Measurements from ENCODE around the gene HDAC7. TPM values are rescaled to one million over a fixed set of nuclear protein-coding genes. Genes with fewer than 3 reads are reported as not detected.

Gene HDAC7
- total and polyA plus RNA-seq, 5 donors from 2014 or later = 14.0 to 163 (median 15.4) TPM

DNA sequence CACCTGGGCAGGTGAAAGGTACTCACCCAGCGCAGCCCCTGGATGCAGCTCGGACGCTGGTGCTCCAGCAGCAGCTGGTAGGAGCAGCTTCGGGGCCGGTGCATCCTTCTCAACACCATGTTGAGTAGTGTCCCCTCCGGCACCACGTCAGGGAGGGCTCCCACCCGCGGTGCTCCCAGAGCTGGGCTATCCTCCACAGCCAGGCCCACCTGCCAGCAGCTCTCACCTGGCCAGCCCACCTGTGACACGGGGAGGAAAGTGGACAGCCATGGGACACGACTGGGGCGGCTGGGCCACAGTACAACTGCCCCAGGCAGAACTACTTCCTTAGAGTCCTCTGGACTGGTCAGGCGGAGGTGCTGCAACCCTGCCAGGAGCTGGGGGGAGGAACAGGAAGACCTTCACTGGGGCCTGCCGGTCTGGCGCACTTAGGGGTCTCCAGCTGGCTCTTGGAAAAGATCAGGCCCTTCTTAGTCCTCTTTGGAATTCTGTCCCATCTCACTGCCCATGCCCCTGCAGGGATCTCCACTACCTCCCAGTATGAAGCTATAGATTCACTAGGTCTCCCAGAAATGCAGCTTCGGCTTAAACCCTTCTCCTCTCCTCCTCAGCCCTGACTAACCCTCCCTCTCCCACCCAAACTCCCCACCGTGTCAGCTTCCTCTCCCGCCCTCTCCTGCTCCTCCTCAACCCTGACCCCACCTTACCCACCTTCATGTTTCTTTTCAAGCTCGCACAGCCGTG lies 61.7 kb downstream of the HDAC7 start:
- no peaks in the 10 kb centered on the region for H3K36me3 Mint-ChIP-seq
- peaks cover 0 to 2% (median 0%) of the 10 kb centered on the region in 7 donors for H3K9me3 Mint-ChIP-seq
- peak overlapping the region; percentile 37 to 58 (median 56) for H3K4me3 Mint-ChIP-seq
- peaks cover 26% of the 10 kb centered on the region for H3K4me1 ChIP-seq (ENCODE audit: control insufficient read depth, insufficient read depth, low read length, poor library complexity, severe bottlenecking)
- H3K4me3 ChIP-seq (ENCODE audit: low read depth, low read length) = no peak overlapping the region
- H3K27ac Mint-ChIP-seq = peak overlapping the region in 1 of 3 donors; percentile 5
- no peaks in the 10 kb centered on the region for H3K36me3 ChIP-seq (ENCODE audit: control insufficient read depth, insufficient read depth, low read length)
- peaks cover 4% of the 10 kb centered on the region for H3K27me3 Mint-ChIP-seq
- no peaks in the 10 kb centered on the region for H3K9me3 ChIP-seq (ENCODE audit: control insufficient read depth in 2 of 2, low read length in 2 of 2)
- H3K4me1 Mint-ChIP-seq = peaks cover 6 to 40% (median 16%) of the 10 kb centered on the region in 4 donors
- ATAC-seq (ENCODE audit: low read depth in 2 of 2) (no peak), DNase-seq (no peak)
- no peak overlapping the region for H3K27ac ChIP-seq (ENCODE audit: insufficient read depth, low read length, poor library complexity, severe bottlenecking)
- no peaks in the 10 kb centered on the region for H3K27me3 ChIP-seq (ENCODE audit: control insufficient read depth, insufficient read depth, low read length)

DNA sequence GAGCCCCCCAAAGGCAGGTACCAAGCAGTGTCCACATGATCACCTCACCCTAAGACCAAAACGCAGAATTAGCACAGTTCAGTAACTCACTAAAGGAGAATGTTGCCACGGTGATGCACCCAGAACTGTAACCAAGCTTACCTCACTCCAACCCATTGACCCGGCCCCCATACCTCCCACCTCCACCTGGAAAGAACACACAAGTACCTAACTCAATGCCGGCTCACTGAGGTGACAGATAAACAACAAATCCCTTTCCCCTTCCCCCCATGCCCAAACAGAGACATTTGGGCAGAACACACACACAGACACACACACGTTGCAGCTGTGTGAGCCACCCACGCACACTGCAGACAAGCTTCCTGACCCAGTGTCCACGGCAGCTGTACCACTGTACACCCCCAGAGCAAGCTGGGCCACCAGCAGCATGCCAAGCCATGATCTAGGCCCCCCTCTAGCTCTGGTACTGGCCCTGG lies 62.3 kb downstream of the HDAC7 start:
- H3K4me3 Mint-ChIP-seq = peak overlapping the region in 3 of 4 donors; percentile 1 to 24 (median 13)

DNA sequence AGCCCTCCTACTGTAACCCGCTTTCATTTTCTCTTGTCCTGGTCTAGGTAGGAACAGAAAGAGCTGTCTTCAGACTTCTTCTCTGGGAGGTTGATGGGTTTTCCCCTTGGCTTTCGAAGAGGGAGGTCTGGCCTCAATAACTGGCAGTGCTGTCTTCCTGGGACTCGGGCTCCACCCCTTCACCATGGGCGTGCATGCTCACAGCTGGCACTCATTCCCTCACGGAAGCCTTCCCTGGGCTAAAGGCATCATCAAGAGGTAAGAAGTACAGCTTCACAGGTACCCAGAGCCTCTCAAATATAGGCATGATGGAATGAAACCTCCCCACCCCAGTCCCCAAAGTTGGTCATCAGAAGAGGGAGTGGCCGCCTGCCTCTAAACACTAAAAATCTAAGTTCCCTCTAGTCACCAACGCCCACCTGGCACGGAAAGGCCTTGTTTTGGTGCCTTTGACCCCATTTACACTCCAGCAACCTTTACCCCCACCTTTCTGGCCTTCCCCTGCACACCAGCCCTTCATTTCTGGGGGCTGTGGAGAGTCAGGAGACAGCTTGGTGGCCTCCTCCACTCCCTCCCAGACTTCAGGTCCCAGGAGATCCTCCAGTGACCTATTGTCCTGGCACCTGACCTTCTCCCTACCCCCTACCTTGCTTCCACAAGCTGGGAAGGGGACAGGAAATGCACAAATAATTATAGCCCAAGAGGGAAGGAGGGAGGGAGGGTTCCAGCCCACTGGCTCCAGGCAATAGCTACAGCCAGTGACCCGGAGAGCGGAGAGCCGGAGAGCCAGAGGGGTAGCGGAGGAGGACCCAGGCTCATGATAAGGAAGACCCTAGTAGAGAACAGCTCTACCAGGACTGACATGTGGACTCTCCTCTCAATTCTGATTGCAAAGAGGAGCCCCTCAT lies 63.8 kb downstream of the HDAC7 start:
- no peaks in the 10 kb centered on the region for H3K27me3 ChIP-seq (ENCODE audit: control insufficient read depth, insufficient read depth, low read length)
- H3K36me3 ChIP-seq (ENCODE audit: control insufficient read depth, insufficient read depth, low read length) = no peaks in the 10 kb centered on the region
- DNase-seq = peak in 1 of 3 donors; percentile 44
- peaks cover 6 to 38% (median 16%) of the 10 kb centered on the region in 4 donors for H3K4me1 Mint-ChIP-seq
- peak overlapping the region; percentile 8 to 89 (median 31) for H3K27ac Mint-ChIP-seq
- H3K9me3 Mint-ChIP-seq = peaks cover 0 to 2% (median 0%) of the 10 kb centered on the region in 7 donors
- H3K4me1 ChIP-seq (ENCODE audit: control insufficient read depth, insufficient read depth, low read length, poor library complexity, severe bottlenecking) = peaks cover 26% of the 10 kb centered on the region
- H3K4me3 Mint-ChIP-seq = peak overlapping the region in 2 of 4 donors; percentile 4 to 39
- no peak overlapping the region for H3K27ac ChIP-seq (ENCODE audit: insufficient read depth, low read length, poor library complexity, severe bottlenecking)
- no peaks in the 10 kb centered on the region for H3K36me3 Mint-ChIP-seq
- H3K4me3 ChIP-seq (ENCODE audit: low read depth, low read length) = peak overlapping the region; percentile 38
- peaks cover 4% of the 10 kb centered on the region for H3K27me3 Mint-ChIP-seq
- no peak for ATAC-seq (ENCODE audit: low read depth in 2 of 2)
- H3K9me3 ChIP-seq (ENCODE audit: control insufficient read depth in 2 of 2, low read length in 2 of 2) = no peaks in the 10 kb centered on the region

More for the DNA sequence above, 62.3 kb downstream of the HDAC7 start:
- Histone ChIP-seq H3K36me3 (ENCODE audit: control insufficient read depth, insufficient read depth, low read length) (no peaks in the 10 kb centered on the region), H3K9me3 (ENCODE audit: control insufficient read depth in 2 of 2, low read length in 2 of 2) (no peaks in the 10 kb centered on the region), H3K27me3 (ENCODE audit: control insufficient read depth, insufficient read depth, low read length) (no peaks in the 10 kb centered on the region), H3K4me3 (ENCODE audit: low read depth, low read length) (no peak overlapping the region), H3K27ac (ENCODE audit: insufficient read depth, low read length, poor library complexity, severe bottlenecking) (no peak overlapping the region), H3K4me1 (ENCODE audit: control insufficient read depth, insufficient read depth, low read length, poor library complexity, severe bottlenecking) (peaks cover 26% of the 10 kb centered on the region)
- H3K9me3 Mint-ChIP-seq = peaks cover 0 to 2% (median 0%) of the 10 kb centered on the region in 7 donors
- H3K4me1 Mint-ChIP-seq = peaks cover 6 to 40% (median 16%) of the 10 kb centered on the region in 4 donors
- H3K27ac Mint-ChIP-seq = peak overlapping the region in 1 of 3 donors; percentile 5
- ATAC-seq (ENCODE audit: low read depth in 2 of 2) = no peak
- no peaks in the 10 kb centered on the region for H3K36me3 Mint-ChIP-seq
- H3K27me3 Mint-ChIP-seq = peaks cover 4% of the 10 kb centered on the region
- DNase-seq = no peak

DNA sequence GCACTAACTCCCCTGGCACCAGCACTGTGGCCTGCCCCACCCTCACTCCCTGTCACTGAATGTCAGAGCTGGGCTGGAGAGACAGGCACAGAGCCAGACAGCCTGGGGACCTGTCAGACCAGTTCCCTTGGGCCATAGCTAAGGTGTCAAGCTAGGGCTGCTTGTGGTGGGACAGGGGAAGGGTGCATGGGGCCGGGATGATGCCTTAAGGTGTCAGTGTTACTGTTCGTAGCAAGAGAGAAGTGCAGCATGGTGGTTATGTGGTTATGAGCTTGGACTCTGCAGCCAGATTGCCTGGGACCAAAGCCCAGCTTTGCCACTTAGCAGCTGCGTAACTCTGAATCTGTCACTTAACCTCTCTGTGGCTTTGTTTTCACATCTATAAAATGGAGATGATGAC lies 64.8 kb downstream of the HDAC7 start:
- H3K27me3 Mint-ChIP-seq = peaks cover under 1% of the 10 kb centered on the region

DNA sequence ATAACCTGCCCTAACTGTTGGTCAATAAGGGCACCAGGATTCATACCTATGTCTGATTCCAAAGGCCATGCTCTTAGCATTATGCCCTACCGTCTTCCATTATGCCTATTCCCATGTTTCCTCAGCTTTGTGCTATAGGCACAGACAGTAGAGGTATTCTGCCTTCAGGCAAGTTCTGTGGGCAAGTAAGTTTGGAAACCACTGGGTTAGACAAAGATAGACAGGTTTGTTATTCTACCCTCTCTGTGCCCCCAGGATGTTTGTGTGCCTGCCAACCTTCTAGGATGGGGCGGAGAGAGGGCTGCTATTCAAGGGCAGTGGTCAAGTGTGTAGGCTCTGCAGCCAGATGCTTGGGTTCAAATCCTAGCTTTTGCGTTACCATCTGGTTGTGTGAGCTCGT lies 65.6 kb downstream of the HDAC7 start:
- Histone ChIP-seq H3K4me1 (ENCODE audit: control insufficient read depth, insufficient read depth, low read length, poor library complexity, severe bottlenecking) (peaks cover 18% of the 10 kb centered on the region), H3K36me3 (ENCODE audit: control insufficient read depth, insufficient read depth, low read length) (no peaks in the 10 kb centered on the region), H3K4me3 (ENCODE audit: low read depth, low read length) (no peak overlapping the region), H3K27ac (ENCODE audit: insufficient read depth, low read length, poor library complexity, severe bottlenecking) (no peak overlapping the region), H3K27me3 (ENCODE audit: control insufficient read depth, insufficient read depth, low read length) (no peaks in the 10 kb centered on the region), H3K9me3 (ENCODE audit: control insufficient read depth in 2 of 2, low read length in 2 of 2) (no peaks in the 10 kb centered on the region)
- no peaks in the 10 kb centered on the region for H3K36me3 Mint-ChIP-seq
- ATAC-seq (ENCODE audit: low read depth in 2 of 2) = no peak
- peaks cover 6 to 34% (median 16%) of the 10 kb centered on the region in 4 donors for H3K4me1 Mint-ChIP-seq
- H3K4me3 Mint-ChIP-seq = no peak overlapping the region
- no peak for DNase-seq
- H3K9me3 Mint-ChIP-seq = peaks cover 0 to 2% (median 0%) of the 10 kb centered on the region in 7 donors
- H3K27me3 Mint-ChIP-seq = no peaks in the 10 kb centered on the region
- H3K27ac Mint-ChIP-seq = no peak overlapping the region

More for the DNA sequence above, 64.8 kb downstream of the HDAC7 start:
- H3K4me1 ChIP-seq (ENCODE audit: control insufficient read depth, insufficient read depth, low read length, poor library complexity, severe bottlenecking) = peaks cover 26% of the 10 kb centered on the region
- no peaks in the 10 kb centered on the region for H3K9me3 ChIP-seq (ENCODE audit: control insufficient read depth in 2 of 2, low read length in 2 of 2)
- Mint-ChIP-seq H3K9me3 (peaks cover 0 to 2% (median 0%) of the 10 kb centered on the region in 7 donors), H3K27ac (no peak overlapping the region), H3K36me3 (no peaks in the 10 kb centered on the region), H3K4me3 (no peak overlapping the region), H3K4me1 (peaks cover 6 to 38% (median 16%) of the 10 kb centered on the region in 4 donors)
- no peak overlapping the region for H3K27ac ChIP-seq (ENCODE audit: insufficient read depth, low read length, poor library complexity, severe bottlenecking)
- no peaks in the 10 kb centered on the region for H3K27me3 ChIP-seq (ENCODE audit: control insufficient read depth, insufficient read depth, low read length)
- ATAC-seq (ENCODE audit: low read depth in 2 of 2) (no peak), DNase-seq (no peak)
- peak overlapping the region; percentile 38 for H3K4me3 ChIP-seq (ENCODE audit: low read depth, low read length)
- no peaks in the 10 kb centered on the region for H3K36me3 ChIP-seq (ENCODE audit: control insufficient read depth, insufficient read depth, low read length)

DNA sequence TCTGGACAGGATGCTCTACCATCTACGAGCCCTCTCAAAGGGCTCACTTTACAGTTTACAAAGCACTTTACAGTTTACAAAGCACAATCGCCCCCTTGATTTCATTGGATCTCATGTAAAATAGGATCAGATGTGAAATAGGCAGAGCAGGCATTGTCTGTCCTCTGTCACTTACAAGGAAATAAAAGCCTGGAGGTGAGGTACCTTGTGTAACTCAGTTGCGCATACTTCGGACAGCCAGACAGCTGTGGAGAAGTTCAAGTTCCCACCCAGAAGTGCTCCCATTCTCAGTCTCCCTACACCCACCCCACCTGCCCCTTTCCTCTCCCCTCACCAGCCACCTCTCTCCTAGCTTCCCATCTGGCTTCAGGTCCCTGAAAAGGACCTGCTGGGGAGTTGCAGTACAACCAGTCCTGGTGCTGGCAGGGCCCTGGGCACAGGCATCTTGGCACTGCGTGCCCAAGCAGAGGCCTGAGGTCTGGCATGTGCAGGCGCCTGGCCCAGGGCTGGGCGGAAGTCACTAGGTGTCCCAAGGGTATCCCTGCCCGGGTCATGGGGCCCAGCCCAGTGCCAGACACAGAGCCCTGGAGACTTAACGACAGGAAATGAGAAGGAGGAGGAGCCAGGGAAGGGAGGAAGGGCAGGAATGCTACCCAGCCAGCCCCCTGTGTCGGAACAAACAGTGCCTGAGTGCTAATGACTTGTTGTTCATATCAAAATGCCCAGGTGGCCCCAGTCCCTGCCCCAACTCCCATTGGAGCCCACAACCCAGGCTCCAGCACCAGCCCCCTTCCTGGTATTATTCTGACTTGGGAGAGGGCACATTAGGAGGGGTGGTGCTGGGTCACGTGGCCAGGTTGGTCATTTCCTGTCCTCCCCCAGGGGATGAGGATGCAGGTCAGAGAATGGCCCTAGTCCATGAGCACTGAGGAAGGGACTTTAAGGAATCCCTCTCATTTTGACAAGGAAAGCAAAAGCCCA lies 66.4 kb downstream of the HDAC7 start:
- H3K27me3 Mint-ChIP-seq = no peaks in the 10 kb centered on the region

DNA sequence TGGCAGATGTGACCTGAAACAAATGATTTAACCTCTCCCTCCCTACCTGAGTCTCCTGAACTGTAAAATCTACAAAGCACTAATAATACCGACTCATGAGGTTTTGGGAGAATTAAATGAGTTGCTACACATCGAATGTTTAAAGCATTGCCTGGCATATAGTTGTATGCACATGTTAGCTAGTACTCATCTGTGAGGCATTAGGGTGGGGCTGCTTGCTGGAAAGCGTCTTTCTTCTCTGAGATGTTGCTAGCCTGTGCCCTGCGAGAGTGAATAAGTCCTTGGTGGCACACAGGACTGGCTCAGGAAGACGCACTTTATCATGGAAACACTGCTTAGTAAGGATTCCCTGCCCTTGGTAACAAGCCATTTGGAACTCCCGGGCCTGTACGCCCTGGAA lies 67.2 kb downstream of the HDAC7 start:
- Histone ChIP-seq H3K4me1 (ENCODE audit: control insufficient read depth, insufficient read depth, low read length, poor library complexity, severe bottlenecking) (peaks cover 9% of the 10 kb centered on the region), H3K27ac (ENCODE audit: insufficient read depth, low read length, poor library complexity, severe bottlenecking) (no peak overlapping the region), H3K4me3 (ENCODE audit: low read depth, low read length) (no peak overlapping the region), H3K36me3 (ENCODE audit: control insufficient read depth, insufficient read depth, low read length) (no peaks in the 10 kb centered on the region), H3K9me3 (ENCODE audit: control insufficient read depth in 2 of 2, low read length in 2 of 2) (no peaks in the 10 kb centered on the region), H3K27me3 (ENCODE audit: control insufficient read depth, insufficient read depth, low read length) (no peaks in the 10 kb centered on the region)
- Mint-ChIP-seq H3K4me3 (no peak overlapping the region), H3K27ac (no peak overlapping the region), H3K36me3 (no peaks in the 10 kb centered on the region), H3K9me3 (peaks cover 0 to 2% (median 0%) of the 10 kb centered on the region in 7 donors), H3K27me3 (no peaks in the 10 kb centered on the region), H3K4me1 (peaks cover 6 to 25% (median 13%) of the 10 kb centered on the region in 4 donors)
- no peak for ATAC-seq (ENCODE audit: low read depth in 2 of 2)
- DNase-seq = no peak

More for the DNA sequence above, 66.4 kb downstream of the HDAC7 start:
- DNase-seq (no peak), ATAC-seq (ENCODE audit: low read depth in 2 of 2) (no peak)
- H3K4me3 ChIP-seq (ENCODE audit: low read depth, low read length) = no peak overlapping the region
- no peak overlapping the region for H3K27ac Mint-ChIP-seq
- H3K9me3 ChIP-seq (ENCODE audit: control insufficient read depth in 2 of 2, low read length in 2 of 2) = no peaks in the 10 kb centered on the region
- H3K9me3 Mint-ChIP-seq = peaks cover 0 to 2% (median 0%) of the 10 kb centered on the region in 7 donors
- H3K27me3 ChIP-seq (ENCODE audit: control insufficient read depth, insufficient read depth, low read length) = no peaks in the 10 kb centered on the region
- H3K36me3 ChIP-seq (ENCODE audit: control insufficient read depth, insufficient read depth, low read length) = no peaks in the 10 kb centered on the region
- H3K36me3 Mint-ChIP-seq = no peaks in the 10 kb centered on the region
- no peak overlapping the region for H3K4me3 Mint-ChIP-seq
- no peak overlapping the region for H3K27ac ChIP-seq (ENCODE audit: insufficient read depth, low read length, poor library complexity, severe bottlenecking)
- H3K4me1 ChIP-seq (ENCODE audit: control insufficient read depth, insufficient read depth, low read length, poor library complexity, severe bottlenecking) = peaks cover 10% of the 10 kb centered on the region
- peaks cover 6 to 31% (median 15%) of the 10 kb centered on the region in 4 donors for H3K4me1 Mint-ChIP-seq
